ENCODE data around the gene WRAP73. TPM values are rescaled to one million over a fixed set of nuclear protein-coding genes. Genes with fewer than 3 reads are reported as not detected.

The WRAP73 gene
- total RNA-seq, 1 experiment from 2014 or later = 51.4 TPM

DNA sequence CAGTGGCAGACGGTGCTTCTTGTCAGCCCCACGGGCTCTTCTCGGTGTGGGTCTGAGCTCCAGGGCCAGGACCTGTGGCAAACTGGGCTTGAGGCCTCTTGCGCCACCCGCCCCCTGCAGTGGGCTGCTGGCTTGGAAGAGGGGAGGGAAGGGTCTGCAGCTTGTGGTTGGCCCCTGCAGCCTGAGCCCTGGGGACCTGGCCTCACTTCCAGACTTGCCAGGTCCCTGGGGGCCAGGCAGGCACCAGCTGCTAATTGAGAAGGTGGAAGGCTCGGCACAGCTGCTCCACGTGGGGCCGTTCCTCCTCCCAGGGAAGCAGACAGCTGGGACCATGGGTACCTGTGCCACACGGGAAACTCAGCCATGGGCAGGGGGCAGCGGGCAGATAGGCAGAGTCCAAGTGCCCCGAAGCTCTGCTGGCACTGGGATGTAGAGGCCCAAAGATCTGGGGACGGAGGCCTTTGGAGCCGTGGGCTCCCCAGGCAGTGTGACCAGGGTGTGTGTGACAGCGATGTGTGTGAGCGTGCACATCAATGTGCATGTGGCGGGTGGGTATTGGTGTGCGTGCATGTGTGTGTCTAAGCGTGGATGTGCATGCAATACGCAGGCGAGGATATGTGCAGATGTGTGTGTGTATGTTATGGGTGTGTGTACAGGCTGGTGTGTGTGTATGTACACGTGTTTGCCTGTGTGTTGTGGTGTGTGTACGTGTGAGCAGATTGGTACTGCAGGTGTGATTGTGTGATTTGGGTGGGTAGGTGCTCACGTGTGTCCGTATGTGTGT, 41.7 kb upstream of the WRAP73 start:
- CTCF ChIA-PET = no interaction called here
- Histone ChIP-seq H3K4me1 (ENCODE audit: control insufficient read depth in 1 of 2, insufficient read depth in 2 of 2, low read length in 2 of 2) (no peaks in the 10 kb centered on the region), H3K4me2 (ENCODE audit: low read length) (no peak overlapping the region), H3K27me3 (ENCODE audit: insufficient read depth, low read length) (no peaks in the 10 kb centered on the region), H2AFZ (ENCODE audit: low read depth, low read length, poor library complexity, severe bottlenecking) (no peak overlapping the region), H3K79me2 (ENCODE audit: insufficient read depth, low read length) (no peaks in the 10 kb centered on the region), H3K9me2 (ENCODE audit: insufficient read depth) (no peaks in the 10 kb centered on the region), H3K36me3 (ENCODE audit: control insufficient read depth in 1 of 2, insufficient read depth in 2 of 2, low read length in 2 of 2) (no peaks in the 10 kb centered on the region), H3K4me3 (replicated peaks in 1 of 2; ENCODE audit: low read depth in 1 of 2, low read length in 2 of 2) (no peak overlapping the region), H4K20me1 (ENCODE audit: insufficient read depth) (no peaks in the 10 kb centered on the region), H3K27ac (ENCODE audit: low read depth, low read length) (no peak overlapping the region), H3K9ac (ENCODE audit: low read length) (no peak overlapping the region), H3K9me3 (ENCODE audit: control insufficient read depth in 1 of 2, insufficient read depth in 1 of 2, low read depth in 1 of 2, low read length in 2 of 2) (no peaks in the 10 kb centered on the region)
- no peak for TF ChIP-seq POLR2A (IDR thresholded peaks at IDR 0.05; ENCODE audit: borderline replicate concordance, extremely low read depth, insufficient read depth, insufficient read length)
- POLR2A ChIA-PET = no interaction called here
- intact Hi-C loops (cut with micrococcal nuclease) = no loop called here
- BruUV-seq (replicated peaks) = no TSS peak
- RAD21 ChIA-PET (ENCODE audit: low non-redundant PET in 1 of 2, low total read pairs in 2 of 2, uncharacterized antibody in 2 of 2, unreplicated experiment in 2 of 2) = no interaction called here
- ATAC-seq (no peak), DNase-seq (ENCODE audit: low read depth, low spot score) (no peak)

DNA sequence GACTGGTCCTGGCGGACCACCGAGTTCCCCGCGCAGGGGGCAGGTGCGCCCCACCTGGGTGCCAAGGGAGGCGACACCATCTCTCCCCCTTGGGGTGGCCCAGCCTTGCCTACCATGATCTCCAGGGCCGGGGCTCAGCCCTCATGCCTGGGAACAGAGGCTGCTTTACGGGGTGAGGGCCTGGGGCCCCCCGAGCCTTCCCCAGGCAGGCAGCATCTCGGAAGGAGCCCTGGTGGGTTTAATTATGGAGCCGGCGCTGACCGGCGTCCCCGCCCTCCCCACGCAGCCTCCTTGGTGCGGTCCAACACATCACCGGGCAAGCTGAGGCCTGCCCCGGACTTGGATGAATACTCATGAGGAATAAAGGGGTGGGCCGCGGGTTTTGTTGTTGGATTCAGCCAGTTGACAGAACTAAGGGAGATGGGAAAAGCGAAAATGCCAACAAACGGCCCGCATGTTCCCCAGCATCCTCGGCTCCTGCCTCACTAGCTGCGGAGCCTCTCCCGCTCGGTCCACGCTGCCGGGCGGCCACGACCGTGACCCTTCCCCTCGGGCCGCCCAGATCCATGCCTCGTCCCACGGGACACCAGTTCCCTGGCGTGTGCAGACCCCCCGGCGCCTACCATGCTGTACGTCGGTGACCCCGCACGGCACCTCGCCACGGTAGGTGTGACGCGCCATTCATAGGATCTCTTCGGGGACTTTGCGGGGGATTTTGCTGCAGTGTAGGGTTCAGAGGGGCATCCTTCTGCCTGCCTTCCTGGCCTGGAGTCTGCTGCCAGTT, 40.6 kb upstream of the WRAP73 start:
- intact Hi-C loops (cut with micrococcal nuclease) = no loop called here
- Histone ChIP-seq H3K36me3 (ENCODE audit: control insufficient read depth in 1 of 2, insufficient read depth in 2 of 2, low read length in 2 of 2) (no peaks in the 10 kb centered on the region), H3K4me3 (replicated peaks in 1 of 2; ENCODE audit: low read depth in 1 of 2, low read length in 2 of 2) (no peak overlapping the region), H3K9me3 (ENCODE audit: control insufficient read depth in 1 of 2, insufficient read depth in 1 of 2, low read depth in 1 of 2, low read length in 2 of 2) (no peaks in the 10 kb centered on the region), H3K9ac (ENCODE audit: low read length) (no peak overlapping the region), H3K4me1 (ENCODE audit: control insufficient read depth in 1 of 2, insufficient read depth in 2 of 2, low read length in 2 of 2) (no peaks in the 10 kb centered on the region), H3K4me2 (ENCODE audit: low read length) (no peak overlapping the region), H3K27me3 (ENCODE audit: insufficient read depth, low read length) (no peaks in the 10 kb centered on the region), H3K9me2 (ENCODE audit: insufficient read depth) (no peaks in the 10 kb centered on the region), H4K20me1 (ENCODE audit: insufficient read depth) (no peaks in the 10 kb centered on the region), H3K79me2 (ENCODE audit: insufficient read depth, low read length) (no peaks in the 10 kb centered on the region), H3K27ac (ENCODE audit: low read depth, low read length) (no peak overlapping the region), H2AFZ (ENCODE audit: low read depth, low read length, poor library complexity, severe bottlenecking) (no peak overlapping the region)
- no TSS peak for BruUV-seq (replicated peaks)
- no peak for TF ChIP-seq ZNF274 (IDR thresholded peaks at IDR 0.05; ENCODE audit: low read depth, low read length)
- no peak for TF ChIP-seq CEBPB (IDR thresholded peaks at IDR 0.05; ENCODE audit: low read depth)
- ChIA-PET RAD21 (ENCODE audit: low non-redundant PET in 1 of 2, low total read pairs in 2 of 2, uncharacterized antibody in 2 of 2, unreplicated experiment in 2 of 2) (no interaction called here), POLR2A (no interaction called here), CTCF (no interaction called here)
- no peak for ATAC-seq
- no peak for DNase-seq (ENCODE audit: low read depth, low spot score)
